ENCODE data around the gene PEX6. TPM values are rescaled to one million over a fixed set of nuclear protein-coding genes. Genes with fewer than 3 reads are reported as not detected.

PEX6 gene
- total RNA-seq, 1 experiment from 2014 or later, result 25.9 TPM

DNA sequence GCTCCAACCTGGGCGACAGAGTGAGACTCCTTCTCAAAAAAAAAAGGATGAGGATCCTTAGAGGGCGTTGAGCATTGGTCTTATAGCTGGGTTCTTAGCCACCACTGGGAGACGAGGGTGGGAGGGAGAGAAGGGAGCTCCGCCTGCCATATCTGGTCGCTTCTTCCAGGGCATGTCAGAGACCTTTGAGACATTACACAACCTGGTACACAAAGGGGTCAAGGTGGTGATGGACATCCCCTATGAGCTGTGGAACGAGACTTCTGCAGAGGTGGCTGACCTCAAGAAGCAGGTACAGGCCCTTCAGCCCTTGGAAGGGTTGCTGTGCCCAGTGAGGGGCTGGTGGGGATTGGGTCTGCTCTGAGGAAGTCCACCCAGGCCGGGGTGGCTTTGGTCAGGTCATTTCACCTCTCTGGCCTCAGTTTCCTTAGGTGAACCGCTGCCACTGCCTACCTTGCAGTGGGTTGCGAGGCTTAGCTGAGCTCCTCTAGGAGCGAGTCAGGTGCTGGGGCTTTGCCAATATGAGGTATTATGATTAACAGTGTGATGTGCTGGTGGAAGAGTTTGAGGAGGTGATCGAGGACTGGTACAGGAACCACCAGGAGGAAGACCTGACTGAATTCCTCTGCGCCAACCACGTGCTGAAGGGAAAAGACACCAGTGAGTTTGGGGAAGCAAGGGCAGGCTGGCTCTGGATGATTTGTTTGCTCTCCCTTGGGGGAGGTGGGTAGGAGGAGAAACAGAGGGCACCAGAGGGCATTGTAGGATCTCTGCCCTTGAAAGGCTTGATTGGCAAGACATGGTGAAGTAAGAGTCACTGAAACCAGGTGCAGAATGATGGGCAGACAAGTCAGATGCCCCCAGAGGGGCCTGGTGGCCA lies 41.2 kb downstream of the PEX6 start:
- intact Hi-C loops (cut with micrococcal nuclease; ENCODE audit: unreplicated experiment), result no loop called here
- TF ChIP-seq, protein P1, sequence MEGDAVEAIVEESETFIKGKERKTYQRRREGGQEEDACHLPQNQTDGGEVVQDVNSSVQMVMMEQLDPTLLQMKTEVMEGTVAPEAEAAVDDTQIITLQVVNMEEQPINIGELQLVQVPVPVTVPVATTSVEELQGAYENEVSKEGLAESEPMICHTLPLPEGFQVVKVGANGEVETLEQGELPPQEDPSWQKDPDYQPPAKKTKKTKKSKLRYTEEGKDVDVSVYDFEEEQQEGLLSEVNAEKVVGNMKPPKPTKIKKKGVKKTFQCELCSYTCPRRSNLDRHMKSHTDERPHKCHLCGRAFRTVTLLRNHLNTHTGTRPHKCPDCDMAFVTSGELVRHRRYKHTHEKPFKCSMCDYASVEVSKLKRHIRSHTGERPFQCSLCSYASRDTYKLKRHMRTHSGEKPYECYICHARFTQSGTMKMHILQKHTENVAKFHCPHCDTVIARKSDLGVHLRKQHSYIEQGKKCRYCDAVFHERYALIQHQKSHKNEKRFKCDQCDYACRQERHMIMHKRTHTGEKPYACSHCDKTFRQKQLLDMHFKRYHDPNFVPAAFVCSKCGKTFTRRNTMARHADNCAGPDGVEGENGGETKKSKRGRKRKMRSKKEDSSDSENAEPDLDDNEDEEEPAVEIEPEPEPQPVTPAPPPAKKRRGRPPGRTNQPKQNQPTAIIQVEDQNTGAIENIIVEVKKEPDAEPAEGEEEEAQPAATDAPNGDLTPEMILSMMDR (conservative IDR thresholded peaks at IDR 0.05), result no peak
- TF ChIP-seq EZH2 (IDR thresholded peaks at IDR 0.05; ENCODE audit: low read depth), result no peak
- H3F3A ChIP-seq (ENCODE audit: insufficient read depth, low read depth), result no peaks in the 10 kb centered on the region; the same call in 1 of the 2 replicates
- no peak overlapping the region for H3K4me2 ChIP-seq
- H3K27ac ChIP-seq, result no peak overlapping the region
- no peak overlapping the region for H2AFZ ChIP-seq
- H3K79me2 ChIP-seq (ENCODE audit: low read depth), result peaks cover 7% of the 10 kb centered on the region
- no peaks in the 10 kb centered on the region for H3K27me3 ChIP-seq (ENCODE audit: insufficient read depth, low read depth)
- H3K9me2 ChIP-seq (ENCODE audit: insufficient read depth), result no peaks in the 10 kb centered on the region
- H4K20me1 ChIP-seq (ENCODE audit: insufficient read depth), result no peaks in the 10 kb centered on the region; the same call in 1 of the 2 replicates
- no peaks in the 10 kb centered on the region for H3K4me1 ChIP-seq (replicated peaks; ENCODE audit: insufficient read depth)
- H3K4me3 ChIP-seq, result no peak overlapping the region
- ChIA-PET POLR2A (ENCODE audit: unreplicated experiment) (interaction anchor here (0.5 kb wide), 1 partner anchor 76 kb away, joined by 4 read pairs; the partner anchor contains the start of genes KLHDC3 and MEA1), CTCF (interaction anchor here (0.6 kb wide), 1 partner anchor 23 kb away, joined by 3 read pairs; no protein-coding TSS in a partner anchor)
- H3K9me3 ChIP-seq (ENCODE audit: insufficient read depth, low read depth), result no peaks in the 10 kb centered on the region
- peaks cover 11% of the 10 kb centered on the region; the same call in 1 of the 2 replicates for H3K36me3 ChIP-seq (ENCODE audit: low read depth)
- no TSS peak for BruUV-seq (replicated peaks)
- DNase-seq, result no peak

DNA sequence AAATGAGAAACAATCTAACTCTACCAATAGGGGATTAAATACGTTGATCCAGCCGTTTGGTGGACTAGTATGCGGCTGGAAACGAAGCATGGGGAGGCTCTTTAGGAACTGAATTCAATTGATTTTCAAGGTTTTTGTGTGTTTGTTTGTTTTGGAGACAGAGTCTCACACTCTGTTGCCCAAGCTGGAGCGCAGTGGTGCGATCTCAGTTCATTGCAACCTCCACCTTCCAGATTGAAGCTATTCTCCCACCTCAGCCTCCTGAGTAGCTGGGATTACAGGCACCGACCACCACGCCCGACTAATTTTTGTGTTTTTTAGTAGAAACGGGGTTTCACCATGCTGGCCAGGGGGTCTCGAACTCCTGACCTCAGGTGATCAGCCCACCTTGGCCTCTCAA lies 42.6 kb downstream of the PEX6 start:
- Histone ChIP-seq H3K9me3 (ENCODE audit: insufficient read depth, low read depth) (no peaks in the 10 kb centered on the region), H3K36me3 (ENCODE audit: low read depth) (peaks cover 19% of the 10 kb centered on the region), H3K4me1 (replicated peaks; ENCODE audit: insufficient read depth) (no peaks in the 10 kb centered on the region), H3F3A (ENCODE audit: insufficient read depth, low read depth) (no peaks in the 10 kb centered on the region; the same call in 1 of the 2 replicates), H4K20me1 (ENCODE audit: insufficient read depth) (no peaks in the 10 kb centered on the region; the same call in 1 of the 2 replicates), H3K27me3 (ENCODE audit: insufficient read depth, low read depth) (no peaks in the 10 kb centered on the region), H3K9me2 (ENCODE audit: insufficient read depth) (no peaks in the 10 kb centered on the region), H2AFZ (no peak overlapping the region), H3K4me2 (no peak overlapping the region), H3K79me2 (ENCODE audit: low read depth) (peaks cover 21% of the 10 kb centered on the region), H3K4me3 (no peak overlapping the region), H3K27ac (no peak overlapping the region)
- DNase-seq, result no peak
- ChIA-PET POLR2A (ENCODE audit: unreplicated experiment) (no interaction called here), CTCF (no interaction called here)
- intact Hi-C loops (cut with micrococcal nuclease; ENCODE audit: unreplicated experiment), result no loop called here
- no TSS peak for BruUV-seq (replicated peaks)
- TF ChIP-seq, protein P1 (conservative IDR thresholded peaks at IDR 0.05), result no peak

DNA sequence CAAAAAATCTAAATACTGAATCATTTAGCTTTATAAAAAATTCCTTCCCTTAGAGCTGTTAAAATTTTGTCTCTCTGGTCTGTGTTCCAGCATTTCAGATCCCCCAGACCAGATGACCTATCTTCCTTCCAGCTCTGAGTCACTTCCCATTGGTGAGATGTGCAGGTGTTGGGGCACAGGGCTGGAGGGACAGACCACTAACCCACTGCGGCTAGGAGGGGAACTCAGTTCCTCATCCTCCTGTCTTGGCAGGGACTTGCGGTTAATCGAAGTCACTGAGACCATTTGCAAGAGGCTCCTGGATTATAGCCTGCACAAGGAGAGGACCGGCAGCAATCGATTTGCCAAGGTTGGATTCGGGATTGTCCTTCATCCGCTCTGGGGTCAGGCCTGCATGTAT lies 43.7 kb downstream of the PEX6 start:
- intact Hi-C loops (cut with micrococcal nuclease; ENCODE audit: unreplicated experiment), result no loop called here
- POLR2A ChIA-PET (ENCODE audit: unreplicated experiment), result no interaction called here
- TF ChIP-seq EZH2 (IDR thresholded peaks at IDR 0.05; ENCODE audit: low read depth), result no peak
- TF ChIP-seq, protein P1 (conservative IDR thresholded peaks at IDR 0.05), result no peak

More for the DNA sequence above, 43.7 kb downstream of the PEX6 start:
- no peaks in the 10 kb centered on the region for H3K27me3 ChIP-seq (ENCODE audit: insufficient read depth, low read depth)
- DNase-seq, result no peak
- CTCF ChIA-PET, result no interaction called here
- no peak overlapping the region for H3K4me3 ChIP-seq
- H2AFZ ChIP-seq, result no peak overlapping the region
- no TSS peak for BruUV-seq (replicated peaks)
- peaks cover 10% of the 10 kb centered on the region for H3F3A ChIP-seq (ENCODE audit: insufficient read depth, low read depth)
- no peak overlapping the region for H3K27ac ChIP-seq
- peaks cover 32% of the 10 kb centered on the region for H3K79me2 ChIP-seq (ENCODE audit: low read depth)
- H4K20me1 ChIP-seq (ENCODE audit: insufficient read depth), result no peaks in the 10 kb centered on the region; the same call in 1 of the 2 replicates
- no peaks in the 10 kb centered on the region for H3K9me2 ChIP-seq (ENCODE audit: insufficient read depth)
- peaks cover 19% of the 10 kb centered on the region for H3K36me3 ChIP-seq (ENCODE audit: low read depth)
- H3K4me1 ChIP-seq (replicated peaks; ENCODE audit: insufficient read depth), result peaks cover 9% of the 10 kb centered on the region
- H3K9me3 ChIP-seq (ENCODE audit: insufficient read depth, low read depth), result no peaks in the 10 kb centered on the region
- no peak overlapping the region for H3K4me2 ChIP-seq

Measured in PC-9 (cell line).